Erythroblast (primary cell): ENCODE results near the gene PCDHAC2.

ENCODE experiments used
- GATA1 ChIP-seq: IDR thresholded peaks from 2 replicates; pipeline ENCODE4 v1.6.1; 2011; ENCODE audit warnings: low read depth, mild to moderate bottlenecking, control low read depth, low read length, moderate library complexity
- POLR2A ChIP-seq: IDR thresholded peaks from 2 replicates; pipeline ENCODE4 v1.6.1; 2011; ENCODE audit warnings: mild to moderate bottlenecking, low read length

GRCh38 chr5:141003791-141004611 is 37.7 kb downstream of the PCDHAC2 start:
- TF ChIP-seq POLR2A (no peak), GATA1 (no peak)
